Coronary artery (tissue), 2 donors: ENCODE results near the gene SETBP1.

ENCODE experiments used
- DNase-seq: peaks from one replicate; pipeline ENCODE4 v3.0.0-alpha.2; 2017; ENCODE audit warnings: low spot score
- H3K27ac ChIP-seq, 2 donors: fragments of 200-600 bp; sonication (generic); one replicate each; pipeline ENCODE4 v1.5.1; 2016 to 2019
- H3K4me3 ChIP-seq: fragments of 200-600 bp; sonication (generic); 2 replicates; pipeline ENCODE4 v1.5.1; 2016; ENCODE audit warnings: mild to moderate bottlenecking, moderate library complexity
- CTCF ChIP-seq: fragments of 200-600 bp; sonication (generic); IDR thresholded peaks from one replicate; pipeline ENCODE4 v1.5.1; 2019; ENCODE audit warnings: antibody characterized with exemption

SETBP1 gene

GRCh38 chr18:45015788-45016128 is 335.1 kb downstream of the SETBP1 start:
- TF ChIP-seq CTCF, result no peak
- peak overlapping the region; percentile 33 for H3K4me3 ChIP-seq
- H3K27ac ChIP-seq, result peak overlapping the region in 1 of 2 donors; percentile 69
- DNase-seq, result no peak

GRCh38 chr18:45019469-45019868 is 338.8 kb downstream of the SETBP1 start:
- Histone ChIP-seq H3K27ac (no peak overlapping the region), H3K4me3 (no peak overlapping the region)
- DNase-seq, result no peak
- TF ChIP-seq CTCF, result no peak

DNA sequence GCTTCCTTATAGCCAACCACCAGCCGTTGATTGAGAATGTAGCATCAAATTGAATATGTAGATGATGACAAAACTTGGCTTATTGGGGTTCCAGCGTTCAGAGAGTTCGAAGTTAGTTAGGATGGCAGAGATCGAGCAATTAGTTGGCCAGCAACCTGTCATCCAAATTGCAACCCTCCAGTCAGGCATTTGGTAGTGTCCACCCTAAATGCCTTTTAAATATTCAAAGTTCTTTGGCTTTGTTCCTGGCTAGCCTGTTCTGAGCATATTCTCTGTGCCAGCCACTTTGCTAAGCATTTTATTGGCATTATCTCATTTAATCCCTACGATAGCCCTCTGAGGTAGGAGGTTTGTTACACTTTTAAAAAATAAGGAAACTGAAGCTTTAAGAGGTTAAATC is 342.8 kb downstream of the SETBP1 start:
- no peak for TF ChIP-seq CTCF
- Histone ChIP-seq H3K27ac (no peak overlapping the region), H3K4me3 (no peak overlapping the region)
- no peak for DNase-seq

- Histone ChIP-seq H3K4me3 (no peak overlapping the region), H3K27ac (no peak overlapping the region)
- DNase-seq, result no peak
- TF ChIP-seq CTCF, result no peak
These were observed 343.8 kb downstream of the SETBP1 start for GRCh38 chr18:45024357-45025088.

- no peak overlapping the region for H3K27ac ChIP-seq
- no peak overlapping the region for H3K4me3 ChIP-seq
- DNase-seq, result no peak
- no peak for TF ChIP-seq CTCF
These were observed 344.4 kb downstream of the SETBP1 start for GRCh38 chr18:45025089-45025450.

DNA sequence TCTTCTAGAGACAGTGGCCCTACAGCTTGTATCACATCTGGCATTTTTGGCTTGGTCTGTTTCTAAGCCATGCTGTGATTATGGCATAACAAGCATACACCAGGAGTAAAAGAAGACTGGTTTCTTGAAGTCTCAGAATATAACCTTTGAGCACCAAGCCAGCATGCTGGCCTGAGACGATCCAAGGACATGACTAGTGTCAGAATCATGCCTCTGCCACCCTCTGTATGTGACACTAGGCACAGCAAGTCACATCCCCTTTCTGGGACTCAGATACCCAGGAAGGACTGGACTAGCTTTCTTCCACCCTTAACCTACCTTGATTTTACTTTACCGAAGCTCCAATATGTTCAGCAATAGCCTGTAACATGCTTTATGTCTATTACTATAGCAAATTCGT is 345.5 kb downstream of the SETBP1 start:
- H3K27ac ChIP-seq, result no peak overlapping the region
- no peak for DNase-seq
- TF ChIP-seq CTCF, result no peak
- no peak overlapping the region for H3K4me3 ChIP-seq

- TF ChIP-seq CTCF, result no peak
- Histone ChIP-seq H3K4me3 (no peak overlapping the region), H3K27ac (no peak overlapping the region)
- no peak for DNase-seq
These were observed 353.5 kb downstream of the SETBP1 start for GRCh38 chr18:45034179-45034578.
